Stimulated activated naive CD8-positive, alpha-beta T cell treated with anti-CD3 and anti-CD28 coated beads, Interleukin-15, amount 100 ng/mL, for 72 hours (primary cell): ENCODE data around the gene RCSD1.

Experiments
- ATAC-seq: fragments of 150-1000 bp; cut with Tn5 transposase; 2 replicates; pipeline ENCODE4 v1.10.0; 2021; ENCODE audit warnings: mild to moderate bottlenecking, moderate library complexity
- DNase-seq, 2 donors: peaks; one replicate each; pipeline ENCODE4 v3.0.0; 2021 to 2022
- H3K27ac Mint-ChIP-seq, 2 donors: one replicate each; pipeline ENCODE4 v1.8.0; 2022; ENCODE audit warnings: mild to moderate bottlenecking in 2 of 2, mixed read lengths in 2 of 2, moderate library complexity in 2 of 2
- H3K27me3 Mint-ChIP-seq: one replicate; pipeline ENCODE4 v1.8.0; 2022; ENCODE audit warnings: mixed read lengths
- H3K4me1 Mint-ChIP-seq: one replicate; pipeline ENCODE4 v1.8.0; 2022; ENCODE audit warnings: mild to moderate bottlenecking, mixed read lengths
- H3K4me3 Mint-ChIP-seq, 2 donors: one replicate each; pipeline ENCODE4 v1.8.0; 2022; ENCODE audit warnings: mild to moderate bottlenecking in 2 of 2, mixed read lengths in 2 of 2, moderate library complexity in 1 of 2
- H3K9me3 Mint-ChIP-seq, 2 donors: one replicate each; pipeline ENCODE4 v1.8.0; 2022; ENCODE audit warnings: mixed read lengths in 2 of 2

Gene RCSD1

DNA sequence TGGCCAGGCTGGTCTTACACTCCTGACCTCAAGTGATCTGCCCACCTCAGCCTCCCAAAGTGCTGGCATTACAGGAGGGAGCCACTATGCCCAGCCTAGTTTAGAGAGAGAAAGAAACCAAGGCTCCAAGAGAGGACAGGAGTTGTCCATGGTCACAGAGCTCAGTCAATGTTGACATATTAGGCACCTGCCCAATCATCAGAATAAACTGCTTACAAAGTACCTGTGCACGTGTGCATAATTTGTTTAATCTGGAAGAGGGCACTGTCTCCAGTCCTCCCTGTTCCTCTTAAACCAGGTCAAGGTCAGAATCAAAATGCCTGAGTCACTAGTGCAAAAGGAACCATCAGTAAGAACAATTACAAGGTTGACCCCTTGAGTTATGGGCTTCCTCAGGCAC is 71.5 kb downstream of the RCSD1 start:
- Mint-ChIP-seq H3K4me1 (peaks cover 8% of the 10 kb centered on the region), H3K27me3 (no peaks in the 10 kb centered on the region), H3K27ac (no peak overlapping the region), H3K9me3 (no peaks in the 10 kb centered on the region), H3K4me3 (no peak overlapping the region)
- DNase-seq (no peak), ATAC-seq (no peak)

DNA sequence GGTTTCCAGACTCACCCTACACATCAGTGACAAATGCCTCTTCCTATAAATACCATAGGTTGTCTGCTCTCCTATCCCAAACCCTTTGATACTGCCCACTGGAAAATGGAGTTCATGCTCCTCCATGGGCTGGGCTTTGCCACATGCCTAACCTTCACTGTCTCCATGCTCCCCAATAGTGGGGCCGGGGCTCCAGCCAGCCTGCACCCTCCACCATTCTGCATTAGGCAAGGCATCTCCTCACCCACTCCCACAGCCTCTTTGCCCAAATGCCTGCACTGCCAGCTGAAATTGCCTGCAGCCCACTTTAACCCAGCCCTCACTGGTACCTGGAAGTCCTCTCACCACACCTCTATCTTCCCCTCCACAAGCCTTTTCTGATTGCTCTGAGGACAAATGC is 73.5 kb downstream of the RCSD1 start:
- Mint-ChIP-seq H3K27me3 (no peaks in the 10 kb centered on the region), H3K9me3 (no peaks in the 10 kb centered on the region), H3K4me1 (peaks cover 22% of the 10 kb centered on the region), H3K27ac (peak overlapping the region; percentile 28 to 74), H3K4me3 (no peak overlapping the region)
- ATAC-seq (no peak), DNase-seq (no peak)

DNA sequence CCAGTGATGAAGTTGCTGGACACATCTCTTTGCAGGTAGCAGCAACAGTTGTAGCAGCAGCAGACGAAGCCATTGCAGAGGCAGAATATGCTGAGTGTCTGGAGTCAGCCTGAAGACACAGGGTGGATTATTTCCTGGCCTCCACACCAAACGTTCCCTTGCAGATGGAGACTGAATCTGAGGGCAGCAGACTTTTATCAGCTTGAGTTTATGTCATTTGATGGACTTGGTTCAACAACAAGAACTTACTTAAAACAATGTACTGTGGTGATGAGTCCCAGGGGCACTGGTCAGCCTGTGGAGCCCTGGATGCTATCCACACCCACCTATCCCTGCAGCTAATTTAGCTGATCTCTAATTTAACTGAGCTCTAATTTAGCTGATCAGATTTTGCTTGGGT is 74.7 kb downstream of the RCSD1 start:
- peaks cover 30% of the 10 kb centered on the region for H3K4me1 Mint-ChIP-seq
- DNase-seq (no peak), ATAC-seq (no peak)
- no peak overlapping the region for H3K27ac Mint-ChIP-seq
- no peaks in the 10 kb centered on the region for H3K9me3 Mint-ChIP-seq
- no peak overlapping the region for H3K4me3 Mint-ChIP-seq
- no peaks in the 10 kb centered on the region for H3K27me3 Mint-ChIP-seq

DNA sequence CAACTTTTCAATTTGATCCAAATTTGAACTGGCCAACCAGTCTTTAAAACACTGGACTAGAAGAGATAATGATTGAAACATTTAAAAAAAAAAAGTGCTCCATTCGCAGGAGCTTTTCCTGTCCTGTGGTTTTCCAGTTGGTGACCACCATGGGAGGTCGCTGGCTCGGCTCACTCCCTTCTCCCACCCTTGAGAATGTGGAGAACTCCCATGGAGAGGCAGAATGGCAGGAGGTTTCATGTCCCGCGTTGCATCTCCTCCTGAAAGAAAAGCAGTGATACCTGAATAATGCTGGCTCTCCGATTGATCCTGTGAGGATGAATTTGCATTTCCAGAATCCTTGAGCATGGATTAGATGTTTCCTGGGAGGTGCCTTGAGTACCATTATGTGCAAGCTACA is 75.2 kb downstream of the RCSD1 start:
- Mint-ChIP-seq H3K27me3 (no peaks in the 10 kb centered on the region), H3K27ac (no peak overlapping the region), H3K4me1 (peaks cover 30% of the 10 kb centered on the region), H3K9me3 (no peaks in the 10 kb centered on the region), H3K4me3 (no peak overlapping the region)
- no peak for DNase-seq
- ATAC-seq: no peak

DNA sequence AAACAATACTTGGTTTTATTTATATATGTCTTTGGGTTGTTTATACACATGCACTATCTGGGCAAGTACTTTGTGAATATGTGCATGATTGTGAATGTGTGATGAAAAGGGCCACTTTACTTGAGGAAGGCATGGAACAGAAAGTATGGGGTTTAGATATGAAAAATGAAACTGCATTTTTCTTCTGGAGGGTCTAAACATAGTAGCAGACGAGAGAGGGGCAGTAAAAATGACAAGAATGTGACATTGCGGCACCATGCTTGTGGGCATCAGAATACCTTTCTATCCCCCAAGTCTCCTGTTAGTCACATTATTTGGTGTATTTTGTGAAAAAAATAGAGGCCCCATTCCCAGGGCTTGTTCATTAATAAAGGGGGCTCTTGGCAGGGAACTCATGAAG is 76.3 kb downstream of the RCSD1 start:
- H3K9me3 Mint-ChIP-seq: no peaks in the 10 kb centered on the region
- H3K4me3 Mint-ChIP-seq: no peak overlapping the region
- peaks cover 36% of the 10 kb centered on the region for H3K4me1 Mint-ChIP-seq
- ATAC-seq: no peak
- H3K27me3 Mint-ChIP-seq: no peaks in the 10 kb centered on the region
- no peak overlapping the region for H3K27ac Mint-ChIP-seq
- no peak for DNase-seq

DNA sequence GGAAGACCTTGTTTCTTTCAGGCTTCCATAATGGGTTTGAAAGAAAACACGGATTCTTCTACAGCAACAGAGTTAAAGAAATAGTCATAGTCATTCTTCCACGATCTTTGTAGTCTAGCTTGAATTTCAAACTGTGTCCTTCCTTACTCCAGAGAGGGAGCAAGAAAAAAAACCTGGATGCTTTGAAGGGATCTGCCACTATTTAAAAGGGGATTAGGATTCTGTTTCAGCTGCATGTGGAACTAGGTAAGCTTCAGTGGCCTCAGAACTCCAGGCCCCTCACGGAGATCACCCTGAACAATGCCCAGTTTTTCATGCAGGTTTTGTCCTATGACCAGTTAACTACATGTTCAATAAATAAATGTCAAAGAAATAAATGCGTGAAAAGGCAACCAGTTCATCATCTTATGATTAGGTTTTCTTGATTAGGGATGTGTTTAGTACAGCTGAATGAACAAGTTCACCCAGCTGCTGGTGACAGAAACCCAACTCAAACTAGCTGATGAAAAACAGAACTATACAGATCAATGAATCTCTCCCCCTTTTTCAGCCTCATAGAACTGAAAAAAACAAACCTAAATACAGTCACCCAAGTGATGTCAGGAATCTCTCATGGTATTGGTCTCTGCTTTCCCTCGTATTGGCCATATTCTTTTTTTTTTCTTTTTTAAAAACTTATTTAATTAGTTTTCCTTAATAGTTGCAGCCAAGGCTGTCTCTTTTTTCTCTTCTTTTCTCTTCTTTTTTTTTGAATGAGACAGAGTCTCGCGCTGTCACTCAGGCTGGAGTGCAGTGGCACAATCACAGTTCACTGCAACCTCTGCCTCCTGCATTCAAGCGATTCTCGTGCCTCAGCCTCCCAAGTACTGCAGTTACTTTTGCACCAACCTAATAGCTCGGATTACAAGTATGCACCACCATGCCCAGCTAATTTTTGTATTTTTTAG is 77.2 kb downstream of the RCSD1 start:
- Mint-ChIP-seq H3K4me3 (peak overlapping the region in 1 of 2 donors; percentile 3), H3K9me3 (no peaks in the 10 kb centered on the region), H3K4me1 (peaks cover 36% of the 10 kb centered on the region), H3K27ac (no peak overlapping the region), H3K27me3 (no peaks in the 10 kb centered on the region)
- ATAC-seq (no peak), DNase-seq (no peak)

DNA sequence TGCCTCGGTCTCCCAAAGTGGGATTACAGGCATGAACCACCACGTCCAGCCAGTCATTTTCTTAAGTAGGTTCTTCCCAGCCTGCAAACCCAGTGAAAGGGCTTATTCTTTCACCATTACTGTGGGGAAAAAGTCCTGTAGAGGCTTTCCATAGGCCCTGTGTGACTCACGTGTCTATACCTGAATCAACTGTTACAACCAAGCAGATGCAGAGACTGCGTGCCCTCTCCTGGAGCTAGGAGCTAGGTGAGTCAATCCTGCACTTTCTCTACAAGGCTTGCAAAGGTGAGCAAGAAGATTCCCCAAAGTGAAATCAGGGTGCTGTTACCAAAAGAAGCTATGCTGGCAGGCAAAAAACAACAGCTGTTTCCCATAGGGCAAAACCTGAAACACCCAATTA is 77.9 kb downstream of the RCSD1 start:
- no peaks in the 10 kb centered on the region for H3K27me3 Mint-ChIP-seq
- DNase-seq: no peak
- peak; percentile 27 for ATAC-seq

DNA sequence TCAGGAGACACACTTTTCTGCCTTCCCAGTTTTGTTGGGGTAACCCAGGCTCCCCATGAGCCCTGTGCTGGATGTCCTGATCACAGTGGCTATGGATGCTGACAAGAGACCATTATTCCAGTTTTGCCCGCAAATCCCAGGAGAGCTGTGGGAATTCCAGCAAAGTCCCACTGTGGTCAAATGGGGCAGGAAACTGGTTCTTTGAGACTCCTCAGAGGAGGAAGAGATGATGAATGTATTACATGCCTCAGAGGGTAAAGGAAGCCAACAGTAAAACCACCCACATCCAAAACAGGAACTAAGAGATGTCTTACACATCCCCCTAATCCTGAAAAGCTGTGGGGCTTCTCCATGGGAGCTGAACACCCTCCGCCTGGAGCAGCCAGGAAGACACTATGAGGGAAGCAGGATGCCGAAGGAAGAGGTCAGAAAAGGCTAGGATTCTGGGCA is 78.9 kb downstream of the RCSD1 start:
- peaks cover 50% of the 10 kb centered on the region for H3K4me1 Mint-ChIP-seq
- H3K27ac Mint-ChIP-seq: peak overlapping the region in 1 of 2 donors; percentile 56
- no peaks in the 10 kb centered on the region for H3K27me3 Mint-ChIP-seq
- no peak overlapping the region for H3K4me3 Mint-ChIP-seq
- DNase-seq (no peak), ATAC-seq (no peak)
- H3K9me3 Mint-ChIP-seq: no peaks in the 10 kb centered on the region

More for the DNA sequence above, 77.9 kb downstream of the RCSD1 start:
- Mint-ChIP-seq H3K4me3 (no peak overlapping the region), H3K9me3 (no peaks in the 10 kb centered on the region), H3K4me1 (peaks cover 39% of the 10 kb centered on the region), H3K27ac (no peak overlapping the region)

DNA sequence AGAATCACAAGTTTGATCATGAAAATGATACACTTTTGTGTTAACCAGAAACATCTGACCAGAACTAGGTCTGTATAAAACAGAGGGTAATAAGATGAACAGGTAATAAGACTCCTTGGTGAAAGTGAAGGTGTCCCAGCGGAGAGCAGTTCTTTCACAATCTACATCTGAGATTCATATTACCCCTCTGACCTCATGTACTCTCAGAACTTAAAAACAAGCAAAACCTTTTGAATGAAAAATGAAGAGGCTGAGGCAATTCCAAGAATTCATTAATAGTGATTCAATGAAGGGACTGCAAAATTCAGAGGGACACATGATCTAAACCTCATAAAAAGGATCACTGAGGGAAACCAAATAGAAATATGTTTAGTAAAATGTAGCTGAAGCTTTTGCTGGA is 80.8 kb downstream of the RCSD1 start:
- Mint-ChIP-seq H3K27me3 (no peaks in the 10 kb centered on the region), H3K4me1 (peaks cover 61% of the 10 kb centered on the region), H3K9me3 (no peaks in the 10 kb centered on the region), H3K4me3 (no peak overlapping the region), H3K27ac (no peak overlapping the region)
- DNase-seq (no peak), ATAC-seq (no peak)

DNA sequence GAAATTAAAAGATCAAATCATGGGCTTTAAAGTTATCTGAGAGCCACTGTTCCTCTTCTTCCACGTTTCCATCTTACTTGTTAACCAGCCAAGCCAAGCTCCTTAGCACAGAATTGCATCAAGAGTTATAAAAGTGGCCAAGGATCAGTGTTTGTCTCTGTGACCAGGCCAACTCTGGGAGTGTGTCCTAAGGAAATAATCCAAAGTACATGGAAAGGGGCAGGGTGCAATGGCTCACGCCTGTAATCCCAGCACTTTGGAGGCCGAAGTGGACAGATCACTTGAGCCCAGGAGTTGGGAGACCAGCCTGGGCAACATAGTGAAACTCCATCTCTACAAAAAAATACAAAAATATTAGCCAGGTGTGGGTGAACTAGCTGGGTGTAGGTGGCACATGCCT is 81.8 kb downstream of the RCSD1 start:
- H3K27me3 Mint-ChIP-seq: no peaks in the 10 kb centered on the region
- no peak overlapping the region for H3K4me3 Mint-ChIP-seq
- no peak for ATAC-seq
- H3K4me1 Mint-ChIP-seq: peaks cover 58% of the 10 kb centered on the region
- no peak overlapping the region for H3K27ac Mint-ChIP-seq
- no peak for DNase-seq
- H3K9me3 Mint-ChIP-seq: no peaks in the 10 kb centered on the region

DNA sequence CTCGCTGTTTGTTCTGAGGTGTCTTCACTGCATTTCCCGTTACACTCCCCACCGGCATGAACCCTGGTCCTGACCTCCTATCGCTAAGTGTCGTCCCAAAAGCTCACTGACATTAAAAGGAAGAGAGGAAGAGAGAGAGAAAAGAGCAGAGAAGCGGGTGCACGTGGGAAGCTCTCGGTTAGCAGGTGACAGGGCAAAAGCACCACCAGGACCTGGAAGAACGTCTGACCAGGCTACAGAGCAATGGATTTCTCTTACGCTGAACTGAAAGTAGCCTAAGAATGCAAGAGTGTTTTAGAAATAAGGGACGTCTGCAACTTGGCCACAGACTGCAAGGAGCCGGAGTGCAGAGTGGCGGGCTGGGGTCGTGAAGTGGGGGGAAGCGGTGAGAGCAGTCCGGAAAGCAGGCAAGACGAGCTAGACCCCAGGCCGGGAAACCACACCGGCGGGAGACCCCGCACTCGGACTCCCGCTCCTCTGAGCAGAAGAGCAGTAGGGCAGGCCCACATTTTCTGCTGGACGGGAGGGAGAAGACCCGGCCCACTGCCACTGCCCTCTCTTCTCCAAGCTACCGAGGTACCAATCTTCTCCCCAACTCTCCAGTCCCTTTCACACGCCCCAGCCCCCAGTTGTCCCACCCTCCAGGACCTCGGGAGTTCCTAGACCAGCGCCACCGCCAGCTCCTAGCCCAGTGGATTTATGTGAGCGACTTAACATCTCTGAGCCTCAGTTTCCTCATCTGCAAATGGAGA is 83.5 kb downstream of the RCSD1 start:
- Mint-ChIP-seq H3K27ac (peak overlapping the region; percentile 82 to 96), H3K4me1 (peaks cover 50% of the 10 kb centered on the region), H3K27me3 (no peaks in the 10 kb centered on the region), H3K4me3 (peak overlapping the region; percentile 93), H3K9me3 (no peaks in the 10 kb centered on the region)
- ATAC-seq: no peak
- DNase-seq: peak; percentile 25 to 36

DNA sequence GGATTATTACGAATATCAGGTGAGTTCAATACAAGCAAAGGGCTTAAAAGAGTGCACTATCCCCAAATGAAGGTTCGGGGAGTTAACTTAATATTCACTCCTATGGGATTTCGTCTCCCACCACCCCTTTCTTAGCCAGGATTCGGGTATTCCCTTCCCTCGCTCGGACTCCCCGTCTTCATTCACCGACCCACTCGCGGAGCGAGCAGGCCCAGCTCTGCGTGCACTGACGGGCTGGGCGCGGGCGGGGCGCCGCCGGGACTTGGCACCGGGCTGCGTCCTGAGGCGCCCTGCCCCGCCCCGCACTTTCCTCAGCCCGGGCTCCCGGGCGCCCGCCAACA is 84.0 kb downstream of the RCSD1 start:
- H3K4me1 Mint-ChIP-seq: peaks cover 46% of the 10 kb centered on the region
- peak overlapping the region; percentile 82 to 100 for H3K27ac Mint-ChIP-seq
- H3K9me3 Mint-ChIP-seq: no peaks in the 10 kb centered on the region
- DNase-seq (no peak), ATAC-seq (peak; percentile 83)
- H3K4me3 Mint-ChIP-seq: peak overlapping the region; percentile 93
- H3K27me3 Mint-ChIP-seq: no peaks in the 10 kb centered on the region

DNA sequence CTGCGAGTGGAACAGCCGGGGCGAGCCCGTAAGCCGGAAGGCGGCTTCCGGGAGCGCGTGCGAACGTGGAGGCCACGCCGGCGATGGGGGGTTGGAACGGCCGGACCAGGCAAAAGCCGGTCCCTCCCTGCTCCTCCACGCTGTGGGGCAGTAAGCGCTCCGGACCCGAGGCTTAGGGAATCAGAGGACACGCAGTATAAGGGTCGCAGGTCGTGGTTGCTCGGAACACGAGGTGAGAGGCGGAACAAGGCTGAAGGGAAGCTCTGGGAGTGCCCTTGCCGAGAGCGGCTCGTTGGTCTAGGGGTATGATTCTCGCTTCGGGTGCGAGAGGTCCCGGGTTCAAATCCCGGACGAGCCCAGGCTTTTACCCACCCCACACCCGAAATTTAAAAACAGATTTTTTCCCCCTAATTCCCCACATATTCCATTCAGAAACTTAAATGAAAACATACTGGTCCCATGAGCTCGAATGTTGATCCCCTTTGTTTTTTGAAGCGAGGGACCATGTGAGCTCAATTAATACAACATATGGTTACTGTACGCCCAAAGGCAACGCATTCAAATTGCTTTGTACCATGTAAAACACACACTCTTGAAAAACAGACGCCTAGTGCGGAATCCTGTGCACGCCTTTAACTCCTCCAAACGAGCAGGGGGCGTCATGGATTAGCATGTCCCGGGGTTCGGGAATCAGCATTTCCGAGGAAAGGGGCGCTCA is 84.6 kb downstream of the RCSD1 start:
- peak overlapping the region; percentile 93 for H3K4me3 Mint-ChIP-seq
- DNase-seq (peak; percentile 89 to 95), ATAC-seq (peak; percentile 76)
- H3K9me3 Mint-ChIP-seq: no peaks in the 10 kb centered on the region
- H3K27ac Mint-ChIP-seq: peak overlapping the region; percentile 92 to 100
- H3K27me3 Mint-ChIP-seq: no peaks in the 10 kb centered on the region
- H3K4me1 Mint-ChIP-seq: peaks cover 48% of the 10 kb centered on the region

DNA sequence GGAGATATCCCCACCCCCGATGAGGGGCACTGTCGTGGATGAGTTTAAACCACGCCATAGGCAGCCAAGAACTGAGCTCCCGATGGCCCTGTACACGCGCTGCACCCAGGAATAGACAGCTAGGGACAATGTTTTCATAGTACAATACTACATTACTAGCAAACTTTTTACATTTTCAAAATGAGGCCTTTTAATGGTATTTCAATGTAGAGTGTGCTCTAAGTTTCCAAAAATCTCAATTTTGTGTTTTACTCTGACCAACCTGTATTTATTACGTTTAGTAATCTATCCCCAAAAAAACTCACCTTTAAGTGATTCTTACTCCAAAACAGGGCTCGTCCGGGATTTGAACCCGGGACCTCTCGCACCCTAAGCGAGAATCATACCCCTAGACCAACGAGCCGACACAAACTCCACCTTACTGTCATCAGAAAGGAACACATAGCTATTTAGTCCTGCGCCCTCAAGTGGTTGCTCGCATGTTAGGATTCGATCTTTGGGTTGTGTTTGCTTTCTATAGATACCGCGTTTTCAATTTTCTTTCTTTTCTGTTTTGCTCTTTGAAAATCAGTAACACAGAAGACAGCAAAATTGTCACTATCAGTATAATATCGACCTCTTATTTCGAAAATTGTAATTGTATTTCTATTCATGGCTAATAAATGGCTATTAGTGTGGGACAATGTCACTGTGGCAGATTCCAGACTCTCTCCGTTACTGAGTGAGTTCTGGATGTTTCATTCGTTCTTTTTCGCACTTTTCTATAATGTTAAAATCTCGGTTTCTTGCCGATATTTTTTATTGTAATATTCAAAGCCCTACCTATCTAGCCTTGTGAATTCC is 85.3 kb downstream of the RCSD1 start:
- Mint-ChIP-seq H3K27me3 (no peaks in the 10 kb centered on the region), H3K4me1 (peaks cover 54% of the 10 kb centered on the region)

DNA sequence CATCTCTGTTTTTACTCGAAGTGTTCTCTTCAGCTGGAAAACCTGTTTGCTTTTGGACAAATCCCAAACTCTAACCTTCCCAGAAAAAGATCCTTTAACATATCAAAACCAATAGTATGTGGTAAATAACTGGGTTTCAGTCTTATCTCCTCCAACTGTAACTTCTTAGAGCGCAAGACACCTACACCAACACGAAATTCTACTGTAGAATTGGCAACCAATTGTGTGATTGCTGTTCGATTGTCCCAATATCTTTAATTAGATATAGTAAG is 85.9 kb downstream of the RCSD1 start:
- no peak for ATAC-seq

More for the DNA sequence above, 85.3 kb downstream of the RCSD1 start:
- DNase-seq: peak; percentile 91 to 92
- Mint-ChIP-seq H3K27ac (peak overlapping the region; percentile 92 to 100), H3K9me3 (no peaks in the 10 kb centered on the region), H3K4me3 (peak overlapping the region; percentile 93)
- peak; percentile 66 for ATAC-seq

More for the DNA sequence above, 85.9 kb downstream of the RCSD1 start:
- H3K4me3 Mint-ChIP-seq: peak overlapping the region; percentile 93
- H3K27ac Mint-ChIP-seq: peak overlapping the region in 1 of 2 donors; percentile 90
- peaks cover 54% of the 10 kb centered on the region for H3K4me1 Mint-ChIP-seq
- H3K27me3 Mint-ChIP-seq: peaks cover 4% of the 10 kb centered on the region
- H3K9me3 Mint-ChIP-seq: no peaks in the 10 kb centered on the region
- no peak for DNase-seq
